GM06990 (cell line): ENCODE data around the gene OR2V2.

Experiments
- DNase-seq: peaks from one replicate; pipeline ENCODE4 v3.0.0-alpha.2; 2011; ENCODE audit not compliant: insufficient read length; ENCODE audit errors: extremely low read depth
- H3K27me3 ChIP-seq: replicated peaks from 2 replicates; pipeline ENCODE4 v1.6.0; 2011; ENCODE audit warnings: low read length; ENCODE audit not compliant: control insufficient read depth, insufficient read depth
- H3K36me3 ChIP-seq: 2 replicates; pipeline ENCODE4 v1.5.1; 2011; ENCODE audit warnings: low read length; ENCODE audit not compliant: control insufficient read depth, insufficient read depth
- H3K4me3 ChIP-seq: replicated peaks from 2 replicates; pipeline ENCODE4 v1.5.1; 2011; ENCODE audit warnings: low read depth, mild to moderate bottlenecking, control low read depth, low read length
- TF ChIP-seq, protein P1 (sequence below): IDR thresholded peaks from 2 replicates; pipeline ENCODE4 v1.5.1; 2011; ENCODE audit warnings: low read length, control low read depth, mild to moderate bottlenecking, inconsistent platforms; ENCODE audit not compliant: insufficient read depth, poor library complexity, severe bottlenecking

Gene OR2V2

DNA sequence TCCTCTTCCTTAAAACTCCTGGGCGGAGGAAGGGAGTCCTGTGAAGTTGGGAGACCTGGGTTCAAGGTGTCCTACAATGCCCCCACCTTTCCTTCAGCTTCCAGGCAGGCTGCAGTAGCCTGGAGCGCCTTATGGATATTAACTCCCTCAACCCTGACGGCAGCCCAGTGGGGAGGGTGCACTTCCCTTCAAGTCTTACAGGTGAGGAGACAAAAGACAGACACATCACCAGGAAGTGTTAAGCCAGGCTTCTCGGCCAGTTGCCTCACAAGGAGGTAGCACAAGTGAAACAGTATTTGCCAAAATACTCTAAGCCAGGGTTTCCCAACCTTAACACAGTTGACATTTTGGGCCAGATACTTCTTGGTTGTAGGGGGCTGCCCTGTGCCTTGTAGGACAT is 53.4 kb downstream of the OR2V2 start:
- TF ChIP-seq, protein P1, sequence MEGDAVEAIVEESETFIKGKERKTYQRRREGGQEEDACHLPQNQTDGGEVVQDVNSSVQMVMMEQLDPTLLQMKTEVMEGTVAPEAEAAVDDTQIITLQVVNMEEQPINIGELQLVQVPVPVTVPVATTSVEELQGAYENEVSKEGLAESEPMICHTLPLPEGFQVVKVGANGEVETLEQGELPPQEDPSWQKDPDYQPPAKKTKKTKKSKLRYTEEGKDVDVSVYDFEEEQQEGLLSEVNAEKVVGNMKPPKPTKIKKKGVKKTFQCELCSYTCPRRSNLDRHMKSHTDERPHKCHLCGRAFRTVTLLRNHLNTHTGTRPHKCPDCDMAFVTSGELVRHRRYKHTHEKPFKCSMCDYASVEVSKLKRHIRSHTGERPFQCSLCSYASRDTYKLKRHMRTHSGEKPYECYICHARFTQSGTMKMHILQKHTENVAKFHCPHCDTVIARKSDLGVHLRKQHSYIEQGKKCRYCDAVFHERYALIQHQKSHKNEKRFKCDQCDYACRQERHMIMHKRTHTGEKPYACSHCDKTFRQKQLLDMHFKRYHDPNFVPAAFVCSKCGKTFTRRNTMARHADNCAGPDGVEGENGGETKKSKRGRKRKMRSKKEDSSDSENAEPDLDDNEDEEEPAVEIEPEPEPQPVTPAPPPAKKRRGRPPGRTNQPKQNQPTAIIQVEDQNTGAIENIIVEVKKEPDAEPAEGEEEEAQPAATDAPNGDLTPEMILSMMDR, result no peak
- H3K27me3 ChIP-seq, result no peaks in the 10 kb centered on the region; the same call in none of the 2 replicates

DNA sequence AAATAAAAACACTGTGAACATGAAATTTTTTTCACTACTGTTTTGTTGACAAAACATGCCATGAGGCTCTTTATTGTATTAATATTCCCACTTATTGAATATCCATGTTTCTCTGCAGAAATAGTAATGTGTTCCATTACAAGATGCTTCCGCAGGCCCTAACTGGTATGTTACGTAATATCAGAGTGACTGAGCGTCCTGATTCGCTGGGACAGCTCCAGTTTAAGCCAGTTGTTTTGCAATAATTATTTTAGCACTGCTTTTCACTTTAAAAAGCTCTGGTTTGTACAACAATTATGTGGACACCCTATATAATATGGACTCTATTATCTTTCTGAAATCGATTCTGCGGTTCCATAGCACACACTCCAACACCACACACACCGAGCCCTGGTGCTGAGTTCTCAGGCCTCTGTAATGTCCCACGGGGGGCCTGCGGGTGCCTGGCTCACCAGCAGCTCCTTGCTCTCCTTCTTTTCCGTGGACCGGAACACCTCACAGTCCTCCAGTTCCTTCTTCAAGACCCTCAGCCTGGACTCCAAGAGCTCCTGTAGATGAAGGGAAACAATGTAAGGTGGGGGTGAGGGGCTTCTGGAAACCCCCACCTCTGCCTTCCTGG is 55.8 kb downstream of the OR2V2 start:
- no peak overlapping the region for H3K4me3 ChIP-seq
- no peaks in the 10 kb centered on the region for H3K36me3 ChIP-seq
- DNase-seq, result no peak
- no peaks in the 10 kb centered on the region; the same call in none of the 2 replicates for H3K27me3 ChIP-seq
- TF ChIP-seq, protein P1, result no peak

More for the DNA sequence above, 53.4 kb downstream of the OR2V2 start:
- Histone ChIP-seq H3K36me3 (no peaks in the 10 kb centered on the region), H3K4me3 (no peak overlapping the region)
- no peak for DNase-seq

DNA sequence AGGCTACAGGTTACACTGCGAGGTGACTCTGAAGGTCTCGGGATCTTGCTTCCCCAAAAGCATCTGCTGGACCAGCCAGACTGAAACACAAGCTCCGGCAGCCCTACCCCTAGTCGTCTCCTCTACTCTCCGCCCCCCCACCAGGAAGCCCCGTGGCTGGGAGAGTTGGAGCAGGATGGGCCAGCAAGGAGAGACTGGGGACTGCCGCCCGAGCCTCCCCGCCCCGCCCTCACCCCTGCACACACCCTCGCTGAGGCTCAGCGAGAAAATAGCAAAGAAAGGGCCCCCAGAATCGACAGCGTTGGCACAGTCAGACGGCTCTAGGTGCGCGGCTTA is 56.4 kb downstream of the OR2V2 start:
- Histone ChIP-seq H3K36me3 (no peaks in the 10 kb centered on the region), H3K4me3 (peak overlapping the region; percentile 61), H3K27me3 (no peaks in the 10 kb centered on the region; the same call in none of the 2 replicates)
- DNase-seq, result no peak
- TF ChIP-seq, protein P1, result no peak

DNA sequence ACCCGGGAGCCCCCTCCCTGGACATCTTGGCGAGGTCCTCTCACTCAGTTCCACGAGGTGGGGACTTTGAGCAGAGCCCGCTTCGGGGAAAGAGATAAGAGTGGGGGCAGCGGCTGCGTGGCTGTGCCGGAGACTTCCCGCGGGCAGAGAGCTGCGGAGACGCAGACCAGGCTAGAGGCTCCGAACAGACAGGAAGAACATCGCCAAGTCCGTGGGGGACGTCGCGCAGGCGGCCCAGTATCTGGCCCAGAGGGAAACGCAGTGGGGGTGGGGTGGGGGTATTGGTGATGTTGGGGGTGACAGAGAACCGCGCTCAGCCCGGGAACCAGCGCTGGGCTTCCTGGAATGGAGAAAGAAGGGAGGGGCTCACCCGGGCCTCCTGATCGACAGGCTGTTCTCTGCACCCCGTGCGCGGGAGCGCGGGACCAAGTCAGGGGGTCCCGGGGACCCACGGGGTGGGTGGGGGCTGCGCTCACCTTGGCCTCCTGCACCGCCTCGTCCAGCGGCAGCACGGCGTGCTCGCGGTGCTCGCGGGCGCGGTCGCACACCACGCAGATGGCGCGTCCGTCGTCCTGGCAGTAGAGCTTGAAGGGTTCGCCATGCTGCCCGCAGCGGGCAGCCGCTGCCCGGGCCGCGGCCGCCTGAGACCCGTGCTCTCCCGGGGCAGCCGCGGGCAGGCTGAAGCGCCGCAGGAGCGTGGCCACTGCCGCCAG is 56.9 kb downstream of the OR2V2 start:
- TF ChIP-seq, protein P1, result no peak
- no peaks in the 10 kb centered on the region; the same call in none of the 2 replicates for H3K27me3 ChIP-seq
- H3K36me3 ChIP-seq, result no peaks in the 10 kb centered on the region
- peak overlapping the region; percentile 61 for H3K4me3 ChIP-seq
- DNase-seq, result no peak

DNA sequence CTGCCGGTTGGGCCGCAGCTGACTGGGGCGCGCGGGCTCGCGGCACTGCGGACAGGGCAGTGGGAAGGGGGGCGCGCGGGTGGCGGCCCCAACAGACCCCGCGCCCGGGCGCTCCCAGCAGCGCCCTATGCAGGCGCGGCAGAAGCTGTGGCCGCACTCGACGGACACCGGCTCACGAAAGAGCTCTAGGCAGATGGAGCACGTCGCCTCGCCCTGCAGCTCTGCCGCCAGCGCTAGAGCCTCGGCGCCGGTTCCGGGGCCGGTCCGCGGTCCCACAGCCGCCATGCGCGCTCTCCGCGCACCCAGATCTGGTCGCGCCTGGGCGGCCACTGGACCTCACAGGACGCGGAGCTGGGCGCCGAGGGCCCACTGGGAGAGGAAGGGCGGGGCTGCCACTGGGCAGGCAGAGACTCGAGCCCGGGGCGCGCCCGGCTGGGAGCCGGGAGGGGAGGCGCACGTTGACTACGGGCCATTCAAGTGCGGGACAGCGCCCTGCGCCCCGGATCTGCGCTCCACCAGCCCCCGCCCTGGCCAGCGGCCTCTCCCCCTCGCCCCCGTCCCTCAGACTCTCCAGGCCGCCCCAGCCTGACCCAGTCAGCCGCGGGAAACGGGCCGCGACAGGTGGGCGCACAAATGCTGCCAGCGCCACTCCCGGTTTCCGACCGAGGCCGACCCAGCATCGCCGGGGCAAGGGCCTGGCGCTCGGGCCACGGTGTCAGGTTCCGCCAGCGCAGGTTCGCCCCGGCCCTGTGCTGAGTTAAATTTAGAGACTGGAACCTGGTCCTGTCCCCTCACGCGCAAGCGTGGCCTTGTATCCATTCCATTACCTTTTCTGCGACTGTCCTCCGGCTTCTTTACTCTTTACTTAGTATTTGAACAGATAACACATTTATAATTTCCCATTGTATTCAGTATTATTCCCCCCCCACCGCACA is 57.7 kb downstream of the OR2V2 start, which contains the start of gene TRIM7:
TRIM7 (minus strand) TSS at position 371 of the 935 bp plus-strand sequence; CDS start at position 285, 86 bp downstream.
- TF ChIP-seq, protein P1, result no peak
- no peaks in the 10 kb centered on the region; the same call in none of the 2 replicates for H3K27me3 ChIP-seq
- DNase-seq, result peak; percentile 61
- H3K4me3 ChIP-seq, result peak within 1 kb of the TSS; percentile 61
- H3K36me3 ChIP-seq, result no peaks in the 10 kb centered on the region
